Pancreas (tissue), 10 donors: Measurements from ENCODE around the gene ADAMTS6. TPM values are rescaled to one million over a fixed set of nuclear protein-coding genes. Genes with fewer than 3 reads are reported as not detected.

Experiments used
- ATAC-seq, 4 donors: fragments of 200-7000 bp; cut with Tn5 transposase; one replicate each; pipeline versions ENCODE4 v1.8.0 to v1.9.1; 2020; ENCODE audit warnings: mild to moderate bottlenecking in 4 of 4, moderate library complexity in 4 of 4
- DNase-seq, 6 donors: peaks; one replicate each; pipeline ENCODE4 v3.0.0-alpha.2; 2020
- FAIRE-seq: peaks from 2 replicates; lab custom pipeline; 2012; peaks lifted over from hg19 to GRCh38; lab: Jason Lieb, UNC
- H3K27ac ChIP-seq, 4 donors: fragments of 200-600 bp; sonication (generic); 1 replicate in 3 of 4; 2 replicates in 1 of 4; pipeline versions ENCODE4 v1.5.0 to v1.8.0; 2020
- H3K27me3 ChIP-seq, 4 donors: fragments of 200-600 bp; one replicate each; pipeline ENCODE4 v1.8.0; 2021
- H3K36me3 ChIP-seq, 3 donors: fragments of 200-600 bp; sonication (generic) in 1 of 3; one replicate each; pipeline versions ENCODE4 v1.5.0 to v1.8.0; 2020 to 2021
- H3K4me1 ChIP-seq, 3 donors: fragments of 200-600 bp; one replicate each; pipeline ENCODE4 v1.8.0; 2021
- H3K4me3 ChIP-seq, 4 donors: fragments of 200-600 bp; sonication (generic) in 2 of 4; one replicate each; pipeline versions ENCODE4 v1.5.0 to v1.8.0; 2020 to 2021
- H3K9me3 ChIP-seq, 4 donors: fragments of 200-600 bp; one replicate each; pipeline ENCODE4 v1.8.0; 2021
- WGBS, 2 donors: extraction: QIAGEN DNeasy Blood & Tissue Kit; methylation state at CpG; one replicate each; pipeline ENCODE4 v1.1.7; 2013; 5-methylcytosine and 5-hydroxymethylcytosine counted together
- intact Hi-C, 3 donors: fragments of 100-400 bp; cut with DNase I; formaldehyde crosslinking; loops; one replicate each; pipeline versions ENCODE4 v1.11.1 to v1.14.2; 2022
- polyA plus RNA-seq, 2 donors: library from polyadenylated mRNA; stranded (reverse); fragments of 200-250 nt; gene quantifications; one replicate each; pipeline ENCODE4 v1.2.3, GENCODE V29; 2013
- total RNA-seq, 6 donors: library from RNA; stranded (reverse); fragmentation: NEBNext Ultra II Directional in 4 of 6; extraction: Animal tissue kit (Norgen Biotek cat#: 25700) in 4 of 6; gene quantifications; one replicate each; pipeline versions ENCODE4 v1.2.1 to v1.2.4, GENCODE V29; 2021 to 2023
- TF ChIP-seq, protein P1 (sequence below), 4 donors: fragments of 200-600 bp; sonication (generic) in 3 of 4; IDR thresholded peaks; one replicate each; pipeline versions ENCODE4 v1.5.0 to v1.8.0; 2021; ENCODE audit warnings: antibody characterized with exemption in 4 of 4
- donor health status: healthy with polysubstance abuse.
- donor health status: DM: no; HTN: no; CAD: no; lungs with moderate emphysema.
- donor health status: DM: no; HTN: no; CAD: no.
- donor health status: control.
- donor health status: control.
- donor health status: Bipolar disorder and iron deficiency.
- donor health status: DM: yes; HTN: yes; CAD: no.
- donor health status: DM: no; HTN: no; CAD: no.
- donor health status: DM: no; HTN: no; CAD: no.
- donor health status: DM: yes; HTN: yes; CAD: no.

The ADAMTS6 gene
- total and polyA plus RNA-seq, 8 donors, result 0.14 to 0.70 (median 0.30) TPM

DNA sequence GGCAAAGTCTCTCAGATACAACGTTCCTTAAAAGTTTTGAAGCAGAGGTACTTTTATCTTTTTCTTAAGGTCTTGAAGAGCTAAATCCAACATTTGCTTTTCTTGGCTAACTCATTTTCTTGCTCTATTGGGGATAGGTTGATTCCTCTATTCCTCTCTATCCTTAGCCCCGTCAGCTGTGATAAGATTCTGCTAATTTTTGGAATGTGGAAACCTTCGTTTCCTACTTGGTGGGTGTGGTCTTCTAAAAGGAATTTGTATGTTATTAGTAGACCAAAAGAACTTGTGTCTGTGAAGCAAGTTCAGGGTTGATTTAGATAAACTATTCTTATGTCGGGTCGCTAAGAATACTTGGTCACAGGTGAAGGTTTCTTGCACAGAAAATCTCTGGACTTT lies 308.6 kb downstream of the ADAMTS6 start:
- no peak for FAIRE-seq
- TF ChIP-seq, protein P1, sequence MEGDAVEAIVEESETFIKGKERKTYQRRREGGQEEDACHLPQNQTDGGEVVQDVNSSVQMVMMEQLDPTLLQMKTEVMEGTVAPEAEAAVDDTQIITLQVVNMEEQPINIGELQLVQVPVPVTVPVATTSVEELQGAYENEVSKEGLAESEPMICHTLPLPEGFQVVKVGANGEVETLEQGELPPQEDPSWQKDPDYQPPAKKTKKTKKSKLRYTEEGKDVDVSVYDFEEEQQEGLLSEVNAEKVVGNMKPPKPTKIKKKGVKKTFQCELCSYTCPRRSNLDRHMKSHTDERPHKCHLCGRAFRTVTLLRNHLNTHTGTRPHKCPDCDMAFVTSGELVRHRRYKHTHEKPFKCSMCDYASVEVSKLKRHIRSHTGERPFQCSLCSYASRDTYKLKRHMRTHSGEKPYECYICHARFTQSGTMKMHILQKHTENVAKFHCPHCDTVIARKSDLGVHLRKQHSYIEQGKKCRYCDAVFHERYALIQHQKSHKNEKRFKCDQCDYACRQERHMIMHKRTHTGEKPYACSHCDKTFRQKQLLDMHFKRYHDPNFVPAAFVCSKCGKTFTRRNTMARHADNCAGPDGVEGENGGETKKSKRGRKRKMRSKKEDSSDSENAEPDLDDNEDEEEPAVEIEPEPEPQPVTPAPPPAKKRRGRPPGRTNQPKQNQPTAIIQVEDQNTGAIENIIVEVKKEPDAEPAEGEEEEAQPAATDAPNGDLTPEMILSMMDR (IDR thresholded peaks at IDR 0.05), result no peak
- no peak overlapping the region for H3K4me3 ChIP-seq
- H3K27ac ChIP-seq, result no peak overlapping the region
- H3K36me3 ChIP-seq, result no peaks in the 10 kb centered on the region
- H3K9me3 ChIP-seq, result no peaks in the 10 kb centered on the region
- no peaks in the 10 kb centered on the region for H3K27me3 ChIP-seq
- no peaks in the 10 kb centered on the region for H3K4me1 ChIP-seq
- DNase-seq, result no peak
- ATAC-seq, result no peak
- WGBS, 2 donors, result 64 to 82% methylated on average over 5 of the region's 5 CpGs
- intact Hi-C loops, result no loop called here

DNA sequence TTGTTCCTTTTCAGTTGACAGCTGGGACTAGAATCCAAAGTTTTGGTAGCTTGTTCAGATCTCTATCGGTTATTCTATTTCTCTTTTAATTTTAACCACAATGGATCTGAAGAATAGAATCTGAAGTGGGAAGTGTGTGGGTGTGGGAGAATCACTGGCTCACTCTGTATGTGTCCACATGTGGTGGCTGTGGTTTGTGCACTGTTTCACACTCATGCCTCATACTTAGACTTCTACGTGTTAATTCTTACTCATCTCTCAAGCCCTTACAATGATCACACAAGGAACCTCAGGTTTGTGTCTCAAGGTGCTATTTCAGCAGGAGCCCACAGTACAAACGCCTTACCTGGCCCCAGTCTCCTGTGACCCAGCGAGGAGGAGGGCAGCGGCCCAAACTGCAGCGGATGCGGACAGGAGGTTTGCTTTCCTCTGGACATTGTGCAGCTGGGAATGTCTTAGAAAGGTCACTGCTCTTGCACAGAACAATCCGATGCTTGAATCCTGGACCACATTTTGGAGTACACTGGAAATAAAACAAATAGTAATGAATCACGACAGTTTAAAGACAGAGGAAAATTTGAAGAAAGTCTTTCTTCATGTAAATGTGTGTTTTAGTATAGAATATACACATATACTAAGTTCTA lies 309.1 kb downstream of the ADAMTS6 start:
- ATAC-seq (no peak), DNase-seq (no peak), FAIRE-seq (no peak)
- Histone ChIP-seq H3K9me3 (no peaks in the 10 kb centered on the region), H3K27ac (no peak overlapping the region), H3K4me3 (no peak overlapping the region), H3K4me1 (no peaks in the 10 kb centered on the region), H3K27me3 (no peaks in the 10 kb centered on the region), H3K36me3 (no peaks in the 10 kb centered on the region)
- TF ChIP-seq, protein P1 (IDR thresholded peaks at IDR 0.05), result no peak
- intact Hi-C loops, result no loop called here
- WGBS, 2 donors, result 71 to 81% methylated on average over 9 of the region's 9 CpGs

DNA sequence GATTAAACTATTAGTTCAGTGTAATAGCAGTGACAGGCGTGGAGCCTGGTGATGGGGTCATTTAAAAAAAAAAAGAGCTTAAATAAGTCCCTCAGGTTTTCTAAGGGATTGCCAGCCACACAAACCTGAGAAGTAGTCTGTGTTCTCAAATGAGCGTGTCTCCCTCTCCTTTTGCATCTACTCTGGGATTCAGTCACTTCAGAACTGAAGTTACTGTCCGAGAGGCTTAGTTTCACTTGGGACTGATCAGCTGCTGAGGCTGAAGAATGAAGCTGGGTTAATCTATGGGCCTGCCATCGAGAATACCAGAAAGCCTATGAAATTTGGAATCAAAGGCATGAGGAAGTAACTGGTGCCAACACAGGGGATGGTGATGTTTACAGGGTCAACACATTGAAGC lies 310.1 kb downstream of the ADAMTS6 start:
- Histone ChIP-seq H3K4me3 (no peak overlapping the region), H3K27ac (no peak overlapping the region), H3K9me3 (no peaks in the 10 kb centered on the region), H3K4me1 (no peaks in the 10 kb centered on the region), H3K36me3 (no peaks in the 10 kb centered on the region), H3K27me3 (no peaks in the 10 kb centered on the region)
- ATAC-seq (no peak), DNase-seq (no peak), FAIRE-seq (no peak)
- TF ChIP-seq, protein P1 (IDR thresholded peaks at IDR 0.05), result no peak
- 61 to 75% methylated on average over 4 of the region's 4 CpGs for WGBS, 2 donors
- intact Hi-C loops, result no loop called here

DNA sequence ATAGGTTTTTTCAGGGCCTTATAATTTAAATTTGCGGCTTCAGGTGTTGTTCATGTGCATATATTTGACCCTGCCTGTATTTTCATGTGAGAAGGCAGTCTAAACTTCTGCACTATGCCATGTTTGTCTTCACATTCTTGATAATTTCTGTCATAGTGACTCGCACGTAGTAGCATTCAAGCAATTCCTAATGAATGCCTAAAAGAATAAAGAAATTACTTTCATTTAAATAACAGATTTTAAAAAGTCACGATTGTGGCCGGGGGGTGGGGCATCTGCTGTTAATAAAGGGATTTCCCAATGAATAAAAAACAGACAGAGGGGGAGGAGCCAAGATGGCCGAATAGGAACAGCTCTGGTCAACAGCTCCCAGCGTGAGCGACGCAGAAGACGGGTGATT lies 318.0 kb downstream of the ADAMTS6 start:
- FAIRE-seq, result no peak
- no peak overlapping the region for H3K4me3 ChIP-seq
- no peaks in the 10 kb centered on the region for H3K9me3 ChIP-seq
- H3K36me3 ChIP-seq, result no peaks in the 10 kb centered on the region
- H3K27me3 ChIP-seq, result no peaks in the 10 kb centered on the region
- no peaks in the 10 kb centered on the region for H3K4me1 ChIP-seq
- no peak for DNase-seq
- intact Hi-C loops, result no loop called here
- 81 to 85% methylated on average over 10 of the region's 10 CpGs for WGBS, 2 donors
- ATAC-seq, result no peak
- H3K27ac ChIP-seq, result no peak overlapping the region
- TF ChIP-seq, protein P1 (IDR thresholded peaks at IDR 0.05), result no peak

DNA sequence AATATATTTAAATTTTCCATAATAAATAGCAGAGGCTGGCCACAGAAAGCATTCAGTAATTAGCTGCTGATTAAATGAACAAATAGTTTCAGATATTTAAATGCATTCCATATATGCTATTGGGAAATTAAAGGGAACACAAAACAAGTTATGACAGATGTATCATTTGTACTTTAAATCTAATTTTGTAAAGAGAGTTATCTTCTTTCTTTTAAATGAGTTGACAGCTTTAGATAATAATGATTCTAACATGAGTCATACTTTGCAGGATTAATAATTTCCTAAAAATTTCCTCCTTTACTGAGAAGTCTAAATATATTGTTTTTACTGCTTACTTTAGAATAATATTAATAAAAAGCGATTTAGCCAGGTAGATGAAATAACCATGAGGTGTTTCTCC lies 320.1 kb downstream of the ADAMTS6 start:
- Histone ChIP-seq H3K4me3 (no peak overlapping the region), H3K27ac (no peak overlapping the region), H3K9me3 (no peaks in the 10 kb centered on the region), H3K4me1 (no peaks in the 10 kb centered on the region), H3K36me3 (no peaks in the 10 kb centered on the region), H3K27me3 (no peaks in the 10 kb centered on the region)
- 65 to 87% methylated on average over 1 of the region's 1 CpG for WGBS, 2 donors
- intact Hi-C loops, result no loop called here
- FAIRE-seq, result no peak
- ATAC-seq, result no peak
- TF ChIP-seq, protein P1 (IDR thresholded peaks at IDR 0.05), result no peak
- DNase-seq, result no peak
